Hematopoietic multipotent progenitor cell treated with erythropoietin and hydrocortisone succinate and interleukin-3 and kit ligand, for 15 days (in vitro differentiated cells): ENCODE results near the gene MRPS9.

Source experiments
- DNase-seq: peaks from one replicate; pipeline ENCODE4 v3.0.0-alpha.2; 2015; ENCODE audit warnings: low spot score

The MRPS9 gene

GRCh38 chr2:105121434-105121833 lies 83.6 kb downstream of the MRPS9 start:
- DNase-seq, result no peak

DNA sequence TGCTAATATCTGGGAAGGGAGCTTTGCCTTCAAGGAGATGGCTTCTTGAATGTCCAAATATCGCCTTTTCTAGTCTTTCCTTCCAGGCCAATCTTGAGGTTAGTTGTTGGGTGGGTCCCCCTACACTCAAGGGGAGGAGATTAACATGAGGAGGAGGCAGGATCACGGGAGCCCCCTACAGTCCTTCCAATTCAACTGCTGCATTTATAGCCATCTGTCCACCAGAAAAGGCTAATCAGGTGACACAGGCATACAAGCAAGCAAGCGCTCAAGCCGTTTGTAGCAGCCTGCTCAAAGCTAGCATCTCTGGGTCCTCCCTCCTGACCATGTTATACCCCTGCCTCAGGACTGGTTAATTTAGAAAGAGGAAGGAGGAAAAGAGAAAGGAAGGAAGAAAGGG lies 87.6 kb downstream of the MRPS9 start:
- no peak for DNase-seq

DNA sequence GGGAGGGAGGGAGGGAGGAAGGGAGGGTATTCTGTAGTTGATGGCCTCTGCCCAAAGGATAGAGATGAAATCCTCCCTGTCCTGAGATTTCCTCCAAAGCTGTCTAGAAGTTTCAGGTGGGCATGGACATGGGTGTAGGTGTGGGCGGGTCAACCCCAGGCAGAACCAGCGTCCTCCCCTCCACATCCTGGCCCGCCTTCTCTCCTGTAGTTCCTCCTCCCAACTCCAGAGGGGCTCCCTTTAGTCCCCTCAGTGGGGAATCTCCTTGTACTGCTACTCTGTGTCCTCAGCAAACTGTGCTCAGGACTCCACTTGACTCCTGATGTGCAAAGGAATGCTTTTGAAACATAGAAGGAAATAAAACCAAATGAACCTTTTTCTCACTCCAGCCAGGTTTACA lies 88.1 kb downstream of the MRPS9 start:
- no peak for DNase-seq

DNA sequence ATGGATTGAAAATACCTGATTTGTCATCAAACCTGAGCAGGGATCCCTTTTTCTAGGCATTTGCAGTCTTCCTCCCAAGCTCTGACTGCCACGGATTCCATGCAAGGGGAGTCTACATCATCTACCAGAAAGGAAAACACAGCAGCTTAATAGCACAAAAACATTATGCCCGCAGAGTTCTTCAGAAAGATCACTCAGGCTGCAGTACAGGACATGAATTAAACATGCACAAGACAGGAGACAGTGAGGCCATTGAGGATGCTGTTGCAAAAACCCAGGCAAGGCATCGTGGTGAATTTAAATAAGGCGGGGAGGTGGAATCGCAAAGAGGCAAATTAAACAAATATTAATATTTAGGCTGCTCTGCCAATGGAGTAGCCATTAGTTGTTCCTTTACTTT lies 88.5 kb downstream of the MRPS9 start:
- no peak for DNase-seq

DNA sequence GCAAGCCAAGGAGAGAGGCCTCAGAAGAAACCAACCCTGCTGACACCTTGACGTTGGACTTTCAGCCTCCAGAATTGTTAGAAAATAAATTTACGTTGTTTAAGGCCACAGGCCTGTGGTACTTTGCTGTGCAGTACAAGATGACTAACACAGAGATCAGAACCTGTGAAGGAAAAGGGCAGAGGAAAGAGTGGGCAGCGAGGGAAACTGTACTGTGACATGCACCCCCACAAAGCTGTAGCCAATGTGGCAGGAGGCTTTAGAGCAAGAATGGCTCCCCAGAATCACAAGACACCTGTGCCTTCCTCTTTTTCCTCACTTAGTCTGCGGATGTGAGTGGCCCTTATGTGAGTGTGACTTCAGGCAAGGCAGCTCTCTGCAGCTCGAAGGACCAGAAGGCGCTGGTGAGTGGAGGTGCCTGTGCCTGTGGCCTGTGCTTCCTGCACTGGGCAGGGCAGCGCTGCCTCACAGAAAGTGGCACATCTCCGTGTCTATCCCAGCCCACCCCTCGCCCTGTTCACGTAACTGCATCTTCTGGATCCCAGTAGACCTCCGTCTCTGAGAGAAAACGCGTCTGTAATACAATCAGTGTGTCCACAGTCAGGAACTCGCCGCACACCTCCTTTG lies 89.5 kb downstream of the MRPS9 start:
- no peak for DNase-seq

DNA sequence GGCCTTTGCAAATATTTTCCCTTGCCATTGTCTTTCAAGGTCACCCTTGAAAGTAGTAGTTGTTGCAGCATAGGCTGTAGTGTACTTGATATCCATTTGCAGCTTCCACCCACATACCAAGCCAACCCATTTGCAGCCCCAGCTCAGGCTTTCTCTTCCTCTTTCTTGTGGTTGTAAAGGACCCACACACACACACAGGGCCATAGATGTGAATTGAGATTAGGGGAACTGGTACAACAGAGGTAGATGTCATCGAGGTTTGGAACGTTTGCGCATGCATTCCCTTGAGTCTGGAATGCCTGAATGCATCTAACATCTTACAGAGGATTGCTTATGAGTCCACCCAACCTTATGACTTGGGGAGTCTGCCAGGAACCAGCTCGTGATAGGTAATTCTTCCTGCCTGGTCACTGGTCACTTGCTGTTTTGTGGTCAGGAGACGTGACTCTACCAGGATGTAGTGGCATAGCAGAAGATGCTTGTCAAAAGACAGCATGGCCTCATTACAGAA lies 91.9 kb downstream of the MRPS9 start:
- no peak for DNase-seq

- DNase-seq, result no peak
Observed at GRCh38 chr2:105130546-105130945, 92.7 kb downstream of the MRPS9 start.

GRCh38 chr2:105134081-105134480 lies 96.2 kb downstream of the MRPS9 start:
- DNase-seq, result no peak

DNA sequence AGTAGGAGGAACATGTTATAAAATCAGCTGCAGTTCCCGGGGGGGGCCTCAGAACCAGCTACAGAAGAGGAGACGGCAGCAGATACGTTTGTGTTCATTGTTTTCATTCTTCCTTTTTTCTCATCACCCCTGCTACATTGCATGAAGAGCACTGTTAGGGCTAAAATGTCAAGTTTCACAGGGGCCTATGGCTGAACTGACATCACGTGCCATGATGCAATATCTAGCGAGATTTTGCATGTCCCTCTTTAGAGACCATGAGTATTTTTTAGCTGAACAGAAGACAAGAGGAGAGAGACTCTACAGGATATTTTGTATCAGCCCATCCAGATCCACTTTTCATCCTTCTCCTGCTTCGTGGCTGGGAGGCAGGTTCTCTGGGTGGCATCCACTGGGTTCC lies 97.6 kb downstream of the MRPS9 start:
- no peak for DNase-seq

- DNase-seq, result no peak
Observed at GRCh38 chr2:105136394-105136793, 98.5 kb downstream of the MRPS9 start.

DNA sequence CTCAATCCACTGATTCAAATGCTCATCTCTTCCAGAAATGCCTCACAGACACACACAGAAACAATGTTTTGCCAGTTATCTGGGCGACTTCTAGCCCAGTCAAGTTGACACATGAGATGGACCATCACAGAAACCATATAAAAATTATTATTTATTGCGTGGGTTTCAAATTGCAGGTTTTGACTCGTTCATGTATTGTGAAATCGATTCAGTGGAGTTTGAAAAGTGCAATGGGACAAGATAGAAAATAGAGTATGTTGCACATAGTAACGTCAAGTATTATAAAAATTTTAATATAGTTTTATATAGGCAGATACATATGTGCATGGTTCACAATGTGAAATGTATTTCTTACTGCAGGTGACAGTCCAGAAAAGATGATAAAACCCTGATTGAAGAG lies 100.8 kb downstream of the MRPS9 start:
- no peak for DNase-seq

GRCh38 chr2:105139556-105140239 lies 101.8 kb downstream of the MRPS9 start:
- DNase-seq, result no peak

DNA sequence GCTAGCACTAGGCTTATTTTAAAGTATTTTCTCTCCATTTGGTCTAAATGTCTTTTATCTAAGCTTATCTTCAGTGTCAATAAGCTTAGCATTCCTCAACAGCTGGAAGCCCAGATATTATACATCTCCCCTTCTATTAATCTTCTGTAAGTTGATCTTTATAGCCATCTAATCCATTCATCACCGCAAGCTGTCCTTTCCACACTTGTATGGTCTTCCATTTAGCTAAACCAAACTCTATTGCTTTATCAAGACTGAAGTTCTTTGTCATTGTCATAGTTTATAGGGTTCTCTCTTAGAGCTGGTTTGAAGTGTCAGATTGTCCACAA lies 102.3 kb downstream of the MRPS9 start:
- no peak for DNase-seq

- no peak for DNase-seq
Observed at GRCh38 chr2:105141099-105141614, 103.3 kb downstream of the MRPS9 start.

- no peak for DNase-seq
Observed at GRCh38 chr2:105142239-105142638, 104.4 kb downstream of the MRPS9 start.

DNA sequence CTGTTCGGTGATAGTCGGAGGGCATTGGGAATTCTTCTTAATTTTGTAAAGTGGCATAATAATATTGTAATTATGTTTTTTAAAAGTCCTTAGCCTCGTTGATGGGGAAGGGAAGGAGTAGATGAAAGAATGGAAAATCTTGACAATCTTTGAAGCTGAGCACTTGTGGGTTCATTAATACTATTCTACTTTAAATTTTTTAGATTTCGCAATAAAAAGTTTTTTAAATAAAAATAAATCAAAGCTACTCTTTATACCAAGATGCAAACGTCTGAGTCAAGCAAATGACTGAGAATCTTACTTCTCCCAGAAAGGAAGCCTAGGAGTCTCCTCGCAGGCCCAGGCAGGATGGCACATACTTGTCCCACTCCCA lies 105.2 kb downstream of the MRPS9 start:
- DNase-seq, result no peak

DNA sequence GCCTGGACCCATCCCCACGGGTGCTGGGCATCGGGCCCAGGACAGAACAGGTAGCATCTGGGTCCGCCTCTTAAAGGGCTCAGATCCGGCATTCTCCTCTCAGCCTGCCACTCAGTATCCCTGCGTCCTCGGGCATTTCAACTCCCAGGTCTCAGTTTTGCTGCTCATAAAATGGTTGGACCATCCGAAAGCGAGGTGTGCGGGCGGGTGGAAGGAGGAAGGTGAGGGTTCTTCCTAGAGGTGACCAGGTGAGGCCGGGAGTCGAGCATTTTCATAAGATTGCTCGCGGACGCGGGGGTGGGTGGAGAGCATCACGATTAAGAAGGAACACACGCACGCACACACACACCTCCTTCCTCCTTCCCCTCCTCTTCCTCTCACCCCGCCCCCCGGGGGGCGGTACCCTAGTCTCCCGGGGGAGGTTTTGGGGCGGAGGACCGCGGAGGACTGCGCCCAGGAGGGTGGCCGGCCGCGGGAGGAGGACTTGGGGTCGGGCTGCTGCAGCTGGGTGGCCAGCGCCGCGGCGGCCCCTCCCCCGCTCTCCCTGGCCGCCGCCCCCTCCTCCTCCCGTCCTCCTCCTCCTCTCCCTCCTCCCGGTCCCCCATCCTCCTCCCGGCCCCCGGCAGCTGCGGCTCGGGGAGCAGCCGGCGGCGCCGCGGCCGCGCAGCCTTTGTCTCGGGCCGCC lies 105.7 kb downstream of the MRPS9 start:
- DNase-seq, result no peak

GRCh38 chr2:105144152-105144940 lies 106.5 kb downstream of the MRPS9 start:
- DNase-seq, result no peak

DNA sequence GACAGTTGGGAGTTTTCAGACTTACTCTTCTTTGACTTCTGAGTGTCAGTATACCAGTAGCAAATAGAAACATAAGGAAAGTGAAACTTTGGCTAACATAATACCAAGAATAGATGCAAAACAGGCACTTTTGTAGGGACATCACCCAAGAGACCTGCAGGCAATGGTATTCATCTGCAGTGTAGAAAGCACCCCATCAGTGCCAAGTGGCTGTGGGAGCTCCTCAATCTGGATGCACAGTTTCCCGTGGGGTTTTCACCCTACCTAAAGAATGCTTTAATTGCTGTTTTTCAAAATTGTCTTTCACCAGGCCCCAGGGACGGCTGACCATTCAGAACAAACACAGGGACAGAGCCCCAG lies 107.1 kb downstream of the MRPS9 start:
- DNase-seq, result no peak

DNA sequence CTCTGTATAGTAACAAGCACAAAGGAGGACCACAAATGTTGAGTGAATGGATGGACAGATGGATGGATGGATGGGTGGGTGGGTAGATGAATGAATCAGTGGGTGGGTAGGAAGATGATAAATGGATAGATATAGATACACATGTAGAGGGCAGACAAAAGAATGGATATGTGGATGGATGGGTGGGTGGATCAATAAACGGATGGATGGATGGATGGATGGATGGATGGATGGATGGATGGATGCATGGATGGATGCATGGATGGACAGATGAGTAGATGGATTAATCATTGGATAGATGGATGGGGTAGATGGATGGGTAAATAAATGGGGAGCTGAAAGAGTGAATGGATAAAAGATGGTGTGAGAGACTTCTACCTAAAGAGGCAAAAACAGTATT lies 111.4 kb downstream of the MRPS9 start:
- DNase-seq, result no peak
